M059J (cell line): ENCODE measurements around the gene AGAP6. TPM values are rescaled to one million over a fixed set of nuclear protein-coding genes. Genes with fewer than 3 reads are reported as not detected.
"Not testable (repeated sequence)": the region's sequence is repeated elsewhere in the genome, so short reads cannot be mapped to it uniquely, and the experiment has no call there.

Source experiments
- DNase-seq: peaks from one replicate; pipeline ENCODE4 v3.0.0-alpha.2; 2012; ENCODE audit warnings: low read depth
- total RNA-seq: library from RNA; depleted of rRNA; stranded (reverse); fragments of >200 nt; shearing (Covaris generic); gene quantifications from 2 replicates; pipeline ENCODE4 v1.2.3, GENCODE V29; 2014; rRNA removed

Gene AGAP6
- total RNA-seq, 1 experiment from 2014 or later = 2.5 TPM

GRCh38 chr10:50024716-50025383 is 36.6 kb downstream of the AGAP6 start:
- not testable (repeated sequence) for DNase-seq

- no peak for DNase-seq
These were observed 37.4 kb downstream of the AGAP6 start for GRCh38 chr10:50025627-50026026.

GRCh38 chr10:50027195-50027594 is 39.0 kb downstream of the AGAP6 start:
- no peak for DNase-seq

- DNase-seq = peak; percentile 15
These were observed 45.3 kb downstream of the AGAP6 start for GRCh38 chr10:50033481-50033880.

- DNase-seq = peak; percentile 34
These were observed 47.1 kb downstream of the AGAP6 start for GRCh38 chr10:50035337-50035736.

GRCh38 chr10:50044941-50045664 is 56.9 kb downstream of the AGAP6 start:
- peak; percentile 4 for DNase-seq

GRCh38 chr10:50046457-50046856 is 58.3 kb downstream of the AGAP6 start:
- not testable (repeated sequence) for DNase-seq

- DNase-seq = not testable (repeated sequence)
These were observed 59.4 kb downstream of the AGAP6 start for GRCh38 chr10:50047594-50047993.

- peak; percentile 71 for DNase-seq
These were observed 63.9 kb downstream of the AGAP6 start for GRCh38 chr10:50051995-50052660.

- DNase-seq = peak; percentile 14
These were observed 64.7 kb downstream of the AGAP6 start for GRCh38 chr10:50052778-50053376.

GRCh38 chr10:50055494-50056292 is 67.5 kb downstream of the AGAP6 start:
- peak; percentile 44 for DNase-seq

- not testable (repeated sequence) for DNase-seq
These were observed 68.4 kb downstream of the AGAP6 start for GRCh38 chr10:50056654-50057053.

GRCh38 chr10:50058727-50059126 is 70.5 kb downstream of the AGAP6 start:
- DNase-seq = not testable (repeated sequence)

- peak; percentile 87 for DNase-seq
These were observed 71.7 kb downstream of the AGAP6 start for GRCh38 chr10:50059946-50060345.

Other genes starting within 250 kb of the AGAP6 start
- 2.0 and 3.0 TPM in 2 replicates for gene OGDHL, start 226.1 kb upstream of the AGAP6 start, total RNA-seq
- gene PARG, start 46.4 kb upstream of the AGAP6 start, total RNA-seq = 17.5 and 24.9 TPM in 2 replicates
- gene TIMM23B, start 46.4 kb upstream of the AGAP6 start, total RNA-seq = 6.3 and 8.4 TPM in 2 replicates
- 6.0 and 6.2 TPM in 2 replicates for gene WASHC2A, start 79.5 kb downstream of the AGAP6 start, total RNA-seq